SK-N-SH treated with all-trans-retinoic acid at 6 μM for 48 hours (cell line): Measurements from ENCODE around the gene SLC13A5.

Source experiments
- ATAC-seq: fragments of 200-7000 bp; cut with Tn5 transposase; 3 replicates; pipeline ENCODE4 v1.9.1; 2020; ENCODE audit warnings: mild to moderate bottlenecking, moderate library complexity
- BACH2 ChIP-seq: fragments of 250-450 bp; sonication (Bioruptor Pico); IDR thresholded peaks from 2 replicates; pipeline ENCODE4 v1.9.0; 2021; ENCODE audit warnings: mild to moderate bottlenecking, borderline replicate concordance
- CSDC2 ChIP-seq: fragments of 250-450 bp; sonication (Bioruptor Pico); IDR thresholded peaks from 2 replicates; pipeline ENCODE4 v1.5.0; 2020; ENCODE audit warnings: mild to moderate bottlenecking, moderate library complexity
- CSRNP3 ChIP-seq: fragments of 250-450 bp; sonication (Bioruptor Pico); IDR thresholded peaks from 2 replicates; pipeline ENCODE4 v1.5.1; 2021; ENCODE audit warnings: mild to moderate bottlenecking, moderate library complexity
- GLIS3 ChIP-seq: fragments of 250-450 bp; sonication (Bioruptor Pico); IDR thresholded peaks from 2 replicates; pipeline ENCODE4 v1.5.0; 2020; ENCODE audit warnings: mild to moderate bottlenecking, moderate library complexity
- ISL1 ChIP-seq: fragments of 250-450 bp; sonication (Bioruptor Pico); IDR thresholded peaks from 2 replicates; pipeline ENCODE4 v2.1.2; 2022; ENCODE audit warnings: mild to moderate bottlenecking, moderate library complexity
- OSR1 ChIP-seq: fragments of 250-450 bp; sonication (Bioruptor Pico); IDR thresholded peaks from 2 replicates; pipeline ENCODE4 v1.8.0; 2022; ENCODE audit warnings: moderate library complexity, mild to moderate bottlenecking, inconsistent platforms
- PATZ1 ChIP-seq: fragments of 250-450 bp; sonication (Bioruptor Pico); IDR thresholded peaks from 2 replicates; pipeline ENCODE4 v1.8.0; 2020; ENCODE audit warnings: mild to moderate bottlenecking, moderate library complexity, borderline replicate concordance
- POU6F1 ChIP-seq: fragments of 250-450 bp; sonication (Bioruptor Pico); IDR thresholded peaks from 2 replicates; pipeline ENCODE4 v1.8.0; 2021; ENCODE audit warnings: low read depth, mild to moderate bottlenecking, moderate library complexity, borderline replicate concordance
- PPARA ChIP-seq: fragments of 250-450 bp; sonication (Bioruptor Pico); IDR thresholded peaks from 2 replicates; pipeline ENCODE4 v1.5.0; 2020; ENCODE audit warnings: mild to moderate bottlenecking, borderline replicate concordance
- RARB ChIP-seq: fragments of 250-450 bp; sonication (Bioruptor Pico); IDR thresholded peaks from 2 replicates; pipeline ENCODE4 v1.8.0; 2021; ENCODE audit warnings: mild to moderate bottlenecking, moderate library complexity
- SNAI2 ChIP-seq: fragments of 250-450 bp; sonication (Bioruptor Pico); IDR thresholded peaks from 2 replicates; pipeline ENCODE4 v1.5.0; 2020; ENCODE audit warnings: mild to moderate bottlenecking, moderate library complexity
- TCF4 ChIP-seq: fragments of 250-450 bp; sonication (Bioruptor Pico); IDR thresholded peaks from 2 replicates; pipeline ENCODE4 v1.8.0; 2021; ENCODE audit warnings: mild to moderate bottlenecking, moderate library complexity, borderline replicate concordance
- TOX ChIP-seq: fragments of 250-450 bp; sonication (Bioruptor Pico); IDR thresholded peaks from 2 replicates; pipeline ENCODE4 v1.8.0; 2021; ENCODE audit warnings: mild to moderate bottlenecking, moderate library complexity, borderline replicate concordance
- TSHZ2 ChIP-seq: fragments of 250-450 bp; sonication (Bioruptor Pico); IDR thresholded peaks from 2 replicates; pipeline ENCODE4 v1.5.0; 2020; ENCODE audit warnings: mild to moderate bottlenecking, moderate library complexity
- ZC3H10 ChIP-seq: fragments of 250-450 bp; sonication (Bioruptor Pico); IDR thresholded peaks from 2 replicates; pipeline ENCODE4 v1.5.1; 2021; ENCODE audit warnings: mild to moderate bottlenecking, moderate library complexity
- ZFP3 ChIP-seq: fragments of 250-450 bp; sonication (Bioruptor Pico); IDR thresholded peaks from 2 replicates; pipeline ENCODE4 v1.5.0; 2020; ENCODE audit warnings: mild to moderate bottlenecking, moderate library complexity
- ZFP30 ChIP-seq: fragments of 450-650 bp; formaldehyde crosslinking; IDR thresholded peaks from 2 replicates; pipeline ENCODE4 v1.5.0; 2022; ENCODE audit warnings: mild to moderate bottlenecking, moderate library complexity
- ZNF565 ChIP-seq: fragments of 450-650 bp; formaldehyde crosslinking; conservative IDR thresholded peaks from 2 replicates; pipeline ENCODE4 v1.5.0; 2020; ENCODE audit warnings: low read depth, mild to moderate bottlenecking, moderate library complexity
- ZNF70 ChIP-seq: fragments of 450-650 bp; formaldehyde crosslinking; IDR thresholded peaks from 2 replicates; pipeline ENCODE4 v1.5.0; 2020; ENCODE audit warnings: mild to moderate bottlenecking, moderate library complexity
- ZNF8 ChIP-seq: fragments of 450-650 bp; formaldehyde crosslinking; IDR thresholded peaks from 2 replicates; pipeline ENCODE4 v1.5.0; 2020; ENCODE audit warnings: mild to moderate bottlenecking, moderate library complexity

The SLC13A5 gene

GRCh38 chr17:6675201-6675825 lies 37.9 kb downstream of the SLC13A5 start:
- ATAC-seq: no peak
- TF ChIP-seq TOX (no peak), CSDC2 (no peak), ZNF8 (CRISPR knock-in tag) (no peak), ZNF565 (no peak), ZC3H10 (CRISPR knock-in tag) (no peak)

- TF ChIP-seq BACH2 (CRISPR knock-in tag): no peak
- no peak for TF ChIP-seq OSR1 (CRISPR knock-in tag)
- TF ChIP-seq ZFP30: no peak
- TF ChIP-seq TSHZ2: no peak
- TF ChIP-seq POU6F1 (CRISPR knock-in tag): no peak
- no peak for TF ChIP-seq RARB (CRISPR knock-in tag)
- TF ChIP-seq PATZ1 (CRISPR knock-in tag): no peak
- no peak for TF ChIP-seq SNAI2 (CRISPR knock-in tag)
- no peak for TF ChIP-seq CSRNP3 (CRISPR knock-in tag)
- no peak for TF ChIP-seq ZNF70 (CRISPR knock-in tag)
- no peak for ATAC-seq
These were observed 38.6 kb downstream of the SLC13A5 start for GRCh38 chr17:6674586-6674985.

- no peak for ATAC-seq
- TF ChIP-seq BACH2 (CRISPR knock-in tag) (no peak), TOX (no peak), ISL1 (CRISPR knock-in tag) (no peak), TCF4 (CRISPR knock-in tag) (no peak), ZFP3 (no peak)
These were observed 41.7 kb downstream of the SLC13A5 start for GRCh38 chr17:6671431-6671830.

- no peak for ATAC-seq
- TF ChIP-seq ZNF8 (CRISPR knock-in tag) (no peak), ZNF70 (CRISPR knock-in tag) (no peak), TSHZ2 (no peak), ZFP3 (no peak), CSDC2 (no peak), GLIS3 (CRISPR knock-in tag) (no peak), CSRNP3 (CRISPR knock-in tag) (no peak), ZFP30 (no peak), PPARA (no peak), SNAI2 (CRISPR knock-in tag) (no peak), ISL1 (CRISPR knock-in tag) (no peak), TOX (no peak), BACH2 (CRISPR knock-in tag) (no peak), TCF4 (CRISPR knock-in tag) (no peak), RARB (CRISPR knock-in tag) (no peak), POU6F1 (CRISPR knock-in tag) (no peak), OSR1 (CRISPR knock-in tag) (no peak)
These were observed 42.2 kb downstream of the SLC13A5 start for GRCh38 chr17:6670999-6671398.
